IPS-15b (cell line): Measurements from ENCODE around the gene RAC2.

ENCODE experiments used
- H3K27me3 ChIP-seq: one replicate; pipeline ENCODE4 v1.6.1; 2013; ENCODE audit warnings: low read length; ENCODE audit not compliant: control insufficient read depth, insufficient read depth
- H3K36me3 ChIP-seq: one replicate; pipeline ENCODE4 v1.6.1; 2013; ENCODE audit warnings: low read length; ENCODE audit not compliant: control insufficient read depth, insufficient read depth
- H3K4me1 ChIP-seq: one replicate; pipeline ENCODE4 v1.6.1; 2013; ENCODE audit warnings: mild to moderate bottlenecking, low read length; ENCODE audit not compliant: control insufficient read depth, insufficient read depth
- H3K4me3 ChIP-seq: one replicate; pipeline ENCODE4 v1.5.1; 2013; ENCODE audit warnings: low read depth, low read length
- H3K9ac ChIP-seq: one replicate; pipeline ENCODE4 v1.6.1; 2013; ENCODE audit warnings: low read depth, mild to moderate bottlenecking, low read length
- H3K9me3 ChIP-seq: one replicate; pipeline ENCODE4 v1.6.1; 2013; ENCODE audit warnings: mild to moderate bottlenecking, low read length; ENCODE audit not compliant: control insufficient read depth, insufficient read depth

The RAC2 gene

GRCh38 chr22:37175414-37176281, 68.4 kb downstream of the RAC2 start:
- H3K4me1 ChIP-seq: no peaks in the 10 kb centered on the region
- H3K36me3 ChIP-seq: no peaks in the 10 kb centered on the region
- no peak overlapping the region for H3K4me3 ChIP-seq
- H3K9ac ChIP-seq: no peak overlapping the region
- H3K27me3 ChIP-seq: no peaks in the 10 kb centered on the region
- H3K9me3 ChIP-seq: no peaks in the 10 kb centered on the region
